Measurements from ENCODE around the gene DYNLRB1. TPM values are rescaled to one million over a fixed set of nuclear protein-coding genes. Genes with fewer than 3 reads are reported as not detected.

DYNLRB1 gene
- total and polyA plus RNA-seq, 9 of the 15 experiments (the other 6 are each of a cell fraction or from before 2014, with no cell fraction given), result 48.7 to 358 (median 121) TPM

DNA sequence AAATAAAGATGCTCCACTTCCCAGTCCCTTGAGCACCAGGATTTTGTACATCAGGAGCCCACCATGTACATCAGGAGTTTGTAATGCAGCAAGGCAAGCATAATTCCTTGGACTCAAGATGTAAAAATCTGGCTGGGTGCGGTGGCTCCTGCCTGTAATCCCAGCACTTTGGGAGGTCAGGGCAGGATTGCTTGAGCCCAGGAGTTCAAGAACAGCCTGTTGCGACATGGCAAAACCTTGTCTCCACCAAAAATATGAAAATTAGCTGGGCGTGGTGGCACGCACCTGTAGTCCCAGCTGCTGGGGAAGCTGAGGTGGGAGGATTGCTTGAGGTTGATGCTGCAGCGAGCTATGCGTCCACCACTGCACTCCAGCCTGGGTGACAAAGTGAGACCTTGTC, 26.2 kb downstream of the DYNLRB1 start:
- intact Hi-C loops (cut with micrococcal nuclease), result no loop called here

More for the DNA sequence above, 26.2 kb downstream of the DYNLRB1 start:
- H3K36me3 ChIP-seq (ENCODE audit: control insufficient read depth, insufficient read depth, low read length), result peaks cover 31% of the 10 kb centered on the region
- H3K27ac ChIP-seq (ENCODE audit: extremely low read depth, low read depth, low read length), result no peak overlapping the region
- no peaks in the 10 kb centered on the region for H3K27me3 ChIP-seq (ENCODE audit: control insufficient read depth in 2 of 2, insufficient read depth in 2 of 2, low read length in 2 of 2)
- TF ChIP-seq MIER1 (IDR thresholded peaks at IDR 0.05; ENCODE audit: low read depth) (no peak), ZFP36 (IDR thresholded peaks at IDR 0.05; ENCODE audit: low read depth, low read length, partially characterized antibody) (no peak), NFIX (CRISPR knock-in tag; IDR thresholded peaks at IDR 0.05; ENCODE audit: low read depth) (no peak)
- TF ChIP-seq, protein P1, sequence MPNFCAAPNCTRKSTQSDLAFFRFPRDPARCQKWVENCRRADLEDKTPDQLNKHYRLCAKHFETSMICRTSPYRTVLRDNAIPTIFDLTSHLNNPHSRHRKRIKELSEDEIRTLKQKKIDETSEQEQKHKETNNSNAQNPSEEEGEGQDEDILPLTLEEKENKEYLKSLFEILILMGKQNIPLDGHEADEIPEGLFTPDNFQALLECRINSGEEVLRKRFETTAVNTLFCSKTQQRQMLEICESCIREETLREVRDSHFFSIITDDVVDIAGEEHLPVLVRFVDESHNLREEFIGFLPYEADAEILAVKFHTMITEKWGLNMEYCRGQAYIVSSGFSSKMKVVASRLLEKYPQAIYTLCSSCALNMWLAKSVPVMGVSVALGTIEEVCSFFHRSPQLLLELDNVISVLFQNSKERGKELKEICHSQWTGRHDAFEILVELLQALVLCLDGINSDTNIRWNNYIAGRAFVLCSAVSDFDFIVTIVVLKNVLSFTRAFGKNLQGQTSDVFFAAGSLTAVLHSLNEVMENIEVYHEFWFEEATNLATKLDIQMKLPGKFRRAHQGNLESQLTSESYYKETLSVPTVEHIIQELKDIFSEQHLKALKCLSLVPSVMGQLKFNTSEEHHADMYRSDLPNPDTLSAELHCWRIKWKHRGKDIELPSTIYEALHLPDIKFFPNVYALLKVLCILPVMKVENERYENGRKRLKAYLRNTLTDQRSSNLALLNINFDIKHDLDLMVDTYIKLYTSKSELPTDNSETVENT (CRISPR knock-in tag; IDR thresholded peaks at IDR 0.05), result no peak
- ATAC-seq, result no peak
- WGBS (ENCODE audit: insufficient coverage, low coverage, missing lambda C conversion rate), result 92% methylated on average over 6 of the region's 6 CpGs
- no peak for DNase-seq (ENCODE audit: extremely low read depth in 1 of 4, low spot score in 3 of 4)
- peaks cover 0 to 3% of the 10 kb centered on the region in 2 experiments; a peak in 2 of 5 replicates for H3K4me1 ChIP-seq (replicated peaks in 1 of 2; ENCODE audit: control insufficient read depth in 2 of 2, insufficient read depth in 2 of 2, low read length in 2 of 2)
- no peak for FAIRE-seq
- CTCF ChIA-PET (ENCODE audit: low intra/inter-chr PET ratio), result no interaction called here
- H4K20me1 ChIP-seq (replicated peaks; ENCODE audit: control insufficient read depth, insufficient read depth, low read length), result no peaks in the 10 kb centered on the region
- H3K4me3 ChIP-seq, result no peak overlapping the region
- H3K79me2 ChIP-seq (ENCODE audit: control insufficient read depth, insufficient read depth, low read length), result no peaks in the 10 kb centered on the region
- H3K9me1 ChIP-seq (ENCODE audit: control insufficient read depth, insufficient read depth, low read length), result no peaks in the 10 kb centered on the region
- POLR2A ChIA-PET, result interaction anchor here (0.7 to 1.2 kb wide), 3 partner anchors 12 to 18 kb away, joined by 3 to 6 read pairs (median 3); no protein-coding TSS in a partner anchor
- in situ Hi-C loops (cut with MboI), result no loop called here
- H2AFZ ChIP-seq (ENCODE audit: low read depth, low read length), result no peak overlapping the region
- H3K9me3 ChIP-seq (replicated peaks; ENCODE audit: control insufficient read depth, insufficient read depth, low read depth, low read length), result no peaks in the 10 kb centered on the region
- no TSS peak for BruUV-seq (replicated peaks)
- H3K4me2 ChIP-seq (ENCODE audit: insufficient read depth, low read length), result no peak overlapping the region
- no peak overlapping the region for H3K9ac ChIP-seq (ENCODE audit: insufficient read depth in 1 of 2, low read depth in 2 of 2, low read length in 2 of 2)

Data from K562 (cell line).